AG09309 (cell line): ENCODE results near the gene ELN.

Experiments
- DNase-seq: peaks from one replicate; pipeline ENCODE4 v3.0.0-alpha.2; 2010; ENCODE audit warnings: low read depth
- H3K4me3 ChIP-seq: 2 replicates; pipeline ENCODE4 v1.5.1; 2011; ENCODE audit warnings: mild to moderate bottlenecking, low read depth, low read length, moderate library complexity; ENCODE audit not compliant: control insufficient read depth
- TF ChIP-seq, protein P1 (sequence below): IDR thresholded peaks from 2 replicates; pipeline ENCODE4 v1.5.1; 2011; ENCODE audit warnings: mild to moderate bottlenecking, low read depth, low read length, inconsistent platforms; ENCODE audit not compliant: insufficient read depth, control insufficient read depth; ENCODE audit errors: missing control alignments

The ELN gene

DNA sequence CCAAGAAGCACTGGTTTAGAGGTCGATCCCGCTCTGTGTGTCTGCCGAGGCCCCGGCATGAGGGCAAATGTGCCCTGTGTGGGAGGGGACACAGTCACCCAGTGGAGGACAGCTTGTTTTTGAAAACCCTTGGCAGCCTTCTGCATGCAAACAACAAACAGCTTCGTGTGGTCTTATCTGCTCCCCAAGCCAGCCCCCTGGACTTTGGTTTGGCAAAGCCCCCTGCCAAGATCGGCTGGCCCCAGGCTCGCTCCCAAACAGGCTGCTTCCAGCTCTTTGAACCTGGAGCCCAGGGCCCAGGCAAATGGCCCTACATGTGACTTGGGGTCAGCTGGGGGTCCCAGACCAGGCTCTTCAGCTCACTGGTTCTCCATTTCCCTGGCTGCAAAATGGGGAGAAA, 2.9 kb downstream of the ELN start:
- TF ChIP-seq, protein P1, sequence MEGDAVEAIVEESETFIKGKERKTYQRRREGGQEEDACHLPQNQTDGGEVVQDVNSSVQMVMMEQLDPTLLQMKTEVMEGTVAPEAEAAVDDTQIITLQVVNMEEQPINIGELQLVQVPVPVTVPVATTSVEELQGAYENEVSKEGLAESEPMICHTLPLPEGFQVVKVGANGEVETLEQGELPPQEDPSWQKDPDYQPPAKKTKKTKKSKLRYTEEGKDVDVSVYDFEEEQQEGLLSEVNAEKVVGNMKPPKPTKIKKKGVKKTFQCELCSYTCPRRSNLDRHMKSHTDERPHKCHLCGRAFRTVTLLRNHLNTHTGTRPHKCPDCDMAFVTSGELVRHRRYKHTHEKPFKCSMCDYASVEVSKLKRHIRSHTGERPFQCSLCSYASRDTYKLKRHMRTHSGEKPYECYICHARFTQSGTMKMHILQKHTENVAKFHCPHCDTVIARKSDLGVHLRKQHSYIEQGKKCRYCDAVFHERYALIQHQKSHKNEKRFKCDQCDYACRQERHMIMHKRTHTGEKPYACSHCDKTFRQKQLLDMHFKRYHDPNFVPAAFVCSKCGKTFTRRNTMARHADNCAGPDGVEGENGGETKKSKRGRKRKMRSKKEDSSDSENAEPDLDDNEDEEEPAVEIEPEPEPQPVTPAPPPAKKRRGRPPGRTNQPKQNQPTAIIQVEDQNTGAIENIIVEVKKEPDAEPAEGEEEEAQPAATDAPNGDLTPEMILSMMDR = no peak
- no peak overlapping the region for H3K4me3 ChIP-seq
- no peak for DNase-seq

DNA sequence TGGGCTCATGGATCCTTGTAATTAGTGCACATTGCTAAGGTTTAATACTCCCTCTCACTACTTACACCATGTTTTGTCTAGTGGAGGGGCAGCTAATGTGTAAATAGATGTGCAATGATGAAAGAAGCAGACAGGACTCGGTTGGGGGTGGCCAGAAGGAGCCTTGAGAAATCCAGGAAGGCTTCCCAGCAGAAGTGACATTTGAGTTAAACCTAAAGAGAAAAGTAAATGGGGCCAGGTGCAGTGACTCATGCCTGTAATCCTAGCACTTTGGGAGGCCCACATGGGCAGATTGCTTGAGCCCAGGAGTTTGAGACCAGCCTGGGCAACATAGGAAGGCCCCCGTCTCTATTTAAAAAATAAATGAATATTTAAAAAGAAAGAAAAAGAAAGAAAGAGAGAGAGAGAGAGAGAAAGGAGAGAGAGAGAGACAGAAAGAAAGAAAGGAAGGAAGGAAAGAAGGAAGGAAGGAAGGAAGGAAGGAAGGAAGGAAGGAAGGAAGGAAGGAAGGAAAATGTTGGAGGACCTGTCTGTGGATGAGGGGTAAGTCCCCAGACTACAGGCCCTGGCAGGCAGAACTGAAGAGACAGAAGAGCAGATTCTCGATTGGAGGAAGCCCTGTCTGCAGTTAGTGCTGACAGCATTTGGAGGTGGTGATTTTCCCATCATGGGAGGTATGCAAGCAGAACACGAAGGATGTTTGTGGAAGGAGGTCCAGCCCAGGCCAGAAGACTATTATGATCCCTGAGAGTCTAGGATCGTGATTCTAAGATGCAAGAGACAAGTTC, 3.6 kb downstream of the ELN start:
- TF ChIP-seq, protein P1 = no peak
- DNase-seq = no peak
- no peak overlapping the region for H3K4me3 ChIP-seq

DNA sequence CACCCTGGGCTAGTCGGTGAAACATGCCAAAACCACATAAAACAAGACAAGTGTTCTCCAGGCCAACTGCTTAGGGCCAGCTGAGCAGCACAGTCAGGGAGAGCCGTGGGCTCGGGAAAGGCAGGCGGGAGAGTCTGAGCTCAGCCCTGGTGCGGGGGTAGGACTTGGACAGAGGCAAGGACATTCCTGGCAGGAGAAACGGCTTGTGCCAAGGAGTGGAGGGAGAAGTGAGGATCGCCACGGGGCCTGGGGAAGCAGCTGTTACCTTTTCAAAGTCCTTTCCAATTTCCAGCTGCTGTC, 4.2 kb downstream of the ELN start:
- DNase-seq = peak; percentile 52
- TF ChIP-seq, protein P1 = no peak
- H3K4me3 ChIP-seq = no peak overlapping the region

DNA sequence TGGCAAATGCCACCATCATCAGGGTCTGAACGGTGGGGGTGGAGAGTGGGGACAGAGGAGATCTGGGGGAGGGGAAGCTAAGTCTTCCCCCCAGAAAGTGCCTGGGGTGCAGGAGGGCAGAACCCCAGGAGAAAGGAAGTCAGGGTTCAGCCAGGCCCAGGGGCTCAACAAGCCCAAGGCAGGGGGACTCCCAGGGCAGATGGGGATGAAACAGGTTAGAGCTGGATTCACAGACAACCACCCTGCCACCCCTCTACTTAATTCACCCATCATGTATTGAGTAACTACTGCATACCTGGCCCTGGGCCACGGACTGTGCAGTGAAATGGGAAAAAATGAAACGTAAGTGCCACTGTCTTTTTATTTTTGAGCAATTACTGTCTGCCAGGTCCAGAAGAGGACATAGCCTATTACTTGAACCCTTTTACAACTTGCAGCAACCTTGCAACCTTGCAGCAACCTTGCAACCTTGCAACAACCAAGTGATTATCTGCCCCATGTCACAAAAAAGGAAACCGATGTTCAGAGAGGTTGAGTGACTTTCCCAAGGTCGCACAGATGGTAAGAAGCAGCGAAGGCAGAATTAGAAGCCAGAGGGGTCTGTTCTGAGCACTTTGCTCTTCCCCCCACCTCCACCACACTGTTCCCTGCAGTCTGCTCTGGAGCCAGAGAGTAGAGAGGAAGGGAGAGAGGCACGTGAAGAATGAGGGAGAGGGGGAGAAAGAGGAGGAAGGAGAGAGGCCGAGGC, 4.8 kb downstream of the ELN start:
- no peak for DNase-seq
- TF ChIP-seq, protein P1 = no peak
- no peak overlapping the region for H3K4me3 ChIP-seq

DNA sequence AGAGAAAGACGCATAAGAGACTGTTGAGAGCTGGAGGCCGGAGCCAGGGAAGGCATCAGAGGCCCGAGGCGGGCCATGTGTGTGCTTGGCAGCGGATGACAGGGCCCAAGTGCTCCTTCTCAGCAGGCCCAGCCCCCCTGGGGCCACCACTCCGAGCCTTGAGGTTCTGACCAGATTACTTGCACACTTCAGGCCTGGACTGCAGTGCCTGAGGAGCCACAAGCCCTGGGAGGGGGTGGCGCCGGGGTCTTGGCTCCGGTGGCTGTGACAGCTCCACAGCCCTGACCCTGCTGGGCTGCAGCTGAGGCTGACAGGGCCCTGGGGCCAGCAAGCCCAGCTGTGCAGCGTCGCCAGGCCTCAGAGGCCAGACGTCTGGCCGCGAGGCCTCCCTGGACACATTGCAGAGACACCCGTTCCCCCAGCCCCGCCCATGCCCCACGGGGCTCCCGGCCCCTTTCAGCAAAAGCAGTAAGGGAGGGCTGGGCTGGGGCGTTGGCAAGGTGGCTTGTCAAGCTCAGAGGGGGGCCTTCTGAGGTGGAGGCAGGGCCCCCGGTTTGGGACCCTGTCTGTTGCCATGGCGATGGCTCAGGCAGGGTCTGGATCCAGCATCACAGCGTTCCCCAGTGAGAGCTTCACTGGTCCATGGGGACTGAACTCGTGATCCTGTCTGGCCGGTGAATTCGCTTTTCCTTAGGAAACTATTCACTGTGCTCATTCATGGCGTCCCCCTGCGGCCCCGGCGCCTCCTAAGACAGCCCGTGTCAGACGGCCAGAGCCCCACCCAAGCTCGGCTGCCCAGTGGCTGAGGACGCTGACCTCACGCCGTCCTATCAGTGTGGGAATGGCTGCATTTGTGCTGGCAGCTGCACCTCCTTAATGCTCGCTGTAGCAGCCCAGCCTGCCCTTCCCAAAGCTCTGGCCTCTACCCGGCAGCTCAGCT, 5.7 kb downstream of the ELN start:
- H3K4me3 ChIP-seq = no peak overlapping the region
- TF ChIP-seq, protein P1 = no peak
- no peak for DNase-seq

DNA sequence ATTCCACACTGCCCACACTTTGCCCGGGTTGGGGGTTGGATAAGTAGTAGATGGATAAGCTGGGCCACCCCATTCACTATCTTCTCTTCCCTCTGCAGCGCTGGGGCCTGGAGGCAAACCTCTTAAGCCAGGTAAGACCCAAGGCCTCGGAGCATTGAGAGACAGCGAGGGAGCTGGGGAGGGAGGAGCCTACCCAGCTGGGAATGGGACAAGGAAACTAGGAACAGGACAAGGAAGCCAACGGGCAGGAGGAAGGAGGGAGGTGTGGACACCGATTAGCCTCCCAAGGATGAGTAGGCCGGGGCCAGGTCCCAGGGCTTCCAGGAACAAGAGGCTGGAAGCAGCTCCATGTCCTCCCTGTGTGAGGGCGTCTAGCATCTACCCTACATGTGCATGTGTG, 9.6 kb downstream of the ELN start:
- no peak overlapping the region for H3K4me3 ChIP-seq
- DNase-seq = no peak
- TF ChIP-seq, protein P1 = no peak
